ENCODE measurements around the gene STIM1.
"Not testable (repeated sequence)": the region's sequence is repeated elsewhere in the genome, so short reads cannot be mapped to it uniquely, and the experiment has no call there.

Gene STIM1

GRCh38 chr11:3885855-3886254 lies 30.4 kb downstream of the STIM1 start:
- DNase-seq (ENCODE audit: low spot score): no peak

GRCh38 chr11:3886985-3887384 lies 31.5 kb downstream of the STIM1 start:
- DNase-seq (ENCODE audit: low spot score): no peak

- no peak for DNase-seq (ENCODE audit: low spot score)
Observed at GRCh38 chr11:3888876-3889275, 33.4 kb downstream of the STIM1 start.

DNA sequence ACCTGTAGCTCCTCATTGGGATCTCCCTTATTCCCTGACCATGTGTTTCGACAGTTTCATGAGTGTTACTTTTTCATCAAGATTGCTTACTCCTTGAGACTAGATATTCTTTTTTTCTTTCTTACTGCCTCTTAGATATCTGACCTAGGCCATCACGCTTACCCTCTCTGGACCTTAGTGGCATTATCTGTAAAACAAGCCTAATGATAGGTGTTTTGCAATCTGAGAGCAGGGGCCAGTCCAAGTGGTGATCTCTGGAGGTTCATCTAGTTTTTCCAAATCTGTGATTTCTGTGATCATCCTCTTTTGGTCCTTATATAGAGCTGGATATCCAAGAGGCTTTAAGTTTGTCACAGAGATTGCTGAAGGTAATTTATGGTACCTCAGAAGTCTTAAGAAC lies 34.5 kb downstream of the STIM1 start:
- DNase-seq (ENCODE audit: low spot score): no peak

- no peak for DNase-seq (ENCODE audit: low spot score)
Observed at GRCh38 chr11:3890806-3891205, 35.3 kb downstream of the STIM1 start.

GRCh38 chr11:3891751-3892150 lies 36.3 kb downstream of the STIM1 start:
- no peak for DNase-seq (ENCODE audit: low spot score)

- no peak for DNase-seq (ENCODE audit: low spot score)
Observed at GRCh38 chr11:3892156-3892555, 36.7 kb downstream of the STIM1 start.

- no peak for DNase-seq (ENCODE audit: low spot score)
Observed at GRCh38 chr11:3893311-3893710, 37.8 kb downstream of the STIM1 start.

GRCh38 chr11:3894128-3894731 lies 38.8 kb downstream of the STIM1 start:
- no peak for DNase-seq (ENCODE audit: low spot score)

DNA sequence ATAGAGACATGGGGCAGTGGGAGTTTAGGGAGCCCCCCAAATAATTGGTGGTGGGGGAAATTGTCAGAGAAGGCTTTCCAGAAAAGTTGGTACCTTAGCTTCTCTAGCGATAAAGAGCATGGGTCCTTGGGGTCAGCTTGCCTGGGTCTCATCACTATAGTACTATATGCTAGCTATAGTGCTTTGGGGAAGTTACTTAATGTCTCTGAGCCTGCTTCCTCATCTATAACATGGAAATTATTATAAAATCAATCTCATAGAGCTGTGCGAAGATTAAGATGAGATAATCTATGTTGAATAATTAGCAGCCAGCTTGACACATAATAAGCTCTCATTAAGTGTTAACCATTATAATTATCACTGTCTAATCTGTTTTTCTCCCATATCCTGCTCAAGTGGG lies 41.2 kb downstream of the STIM1 start:
- DNase-seq (ENCODE audit: low spot score): no peak

DNA sequence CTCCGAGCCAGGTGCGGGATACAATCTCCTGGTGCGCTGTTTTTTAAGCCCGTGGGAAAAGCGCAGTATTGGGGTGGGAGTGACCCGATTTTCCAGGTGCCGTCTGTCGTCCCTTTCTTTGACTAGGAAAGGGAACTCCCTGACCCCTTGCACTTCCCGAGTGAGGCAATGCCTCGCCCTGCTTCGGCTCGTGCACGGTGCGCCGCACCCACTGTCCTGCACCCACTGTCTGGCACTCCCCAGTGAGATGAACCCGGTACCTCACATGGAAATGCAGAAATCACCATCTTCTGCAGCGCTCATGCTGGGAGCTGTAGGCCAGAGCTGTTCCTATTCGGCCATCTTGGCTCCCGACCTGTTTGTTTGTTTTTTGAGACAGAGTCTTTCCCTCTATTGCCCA lies 44.8 kb downstream of the STIM1 start:
- DNase-seq (ENCODE audit: low spot score): not testable (repeated sequence)

- no peak for DNase-seq (ENCODE audit: low spot score)
Observed at GRCh38 chr11:3901249-3902025, 46.0 kb downstream of the STIM1 start.

DNA sequence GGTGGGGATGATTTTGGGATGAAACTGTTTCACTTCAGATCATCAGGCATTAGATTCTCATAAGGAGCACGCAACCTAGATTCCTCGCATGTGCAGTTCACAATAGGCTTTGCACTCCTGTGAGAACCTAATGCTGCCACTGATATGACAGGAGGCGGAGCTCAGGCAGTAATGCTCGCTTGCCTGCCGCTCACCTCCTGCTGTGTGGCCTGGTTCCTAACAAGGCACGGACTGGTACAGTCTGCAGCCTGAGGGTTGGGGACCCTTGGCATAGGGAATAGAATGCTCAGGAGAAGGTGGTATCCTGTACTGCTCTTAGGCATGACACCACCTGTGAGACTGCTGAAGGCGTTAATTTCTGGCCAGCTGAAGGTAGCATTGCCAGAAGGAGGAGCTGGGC lies 47.0 kb downstream of the STIM1 start:
- no peak for DNase-seq (ENCODE audit: low spot score)

GRCh38 chr11:3903207-3903896 lies 47.9 kb downstream of the STIM1 start:
- no peak for DNase-seq (ENCODE audit: low spot score)

- no peak for DNase-seq (ENCODE audit: low spot score)
Observed at GRCh38 chr11:3904228-3904627, 48.8 kb downstream of the STIM1 start.

DNA sequence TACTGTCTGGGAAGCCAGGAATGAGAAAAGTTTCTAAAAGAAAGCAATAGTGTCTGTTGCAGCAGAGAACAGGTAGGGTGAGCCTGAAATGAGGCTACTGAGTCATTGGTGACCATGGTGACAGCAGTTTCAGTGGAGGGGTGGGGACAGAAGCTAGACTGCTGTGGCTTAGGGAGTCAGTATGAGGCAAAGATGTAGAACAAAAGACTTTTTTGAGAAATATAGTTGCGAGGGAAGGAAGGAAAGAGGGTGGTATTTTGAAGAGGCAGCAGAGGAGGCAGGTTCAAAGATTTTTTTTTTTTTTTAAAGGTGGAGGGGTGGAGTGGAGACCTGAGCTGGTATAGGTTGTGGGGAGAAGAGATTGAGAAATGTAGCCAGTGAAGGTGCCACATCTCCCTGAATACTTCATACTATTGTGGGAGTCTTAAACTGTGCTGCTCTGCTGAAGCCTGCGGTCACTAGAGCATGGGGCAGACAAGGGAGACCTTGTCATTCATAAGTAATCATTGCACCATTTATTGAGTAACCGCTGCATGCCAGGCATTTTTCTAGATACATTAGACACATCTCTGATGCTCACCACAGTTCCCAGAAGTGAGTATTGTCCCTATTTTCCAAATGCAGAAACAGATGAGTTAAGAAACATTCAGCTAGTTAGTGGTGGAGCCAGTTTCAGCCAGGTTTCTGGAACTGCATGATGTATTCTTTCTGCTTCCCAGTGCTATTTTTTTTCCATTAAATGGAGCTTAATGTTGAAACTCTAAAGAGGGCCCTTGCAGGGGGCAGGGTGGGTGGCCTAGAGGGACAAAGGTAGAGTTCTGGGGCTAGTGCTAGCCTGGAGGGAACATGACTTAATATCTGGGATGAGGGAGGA lies 49.9 kb downstream of the STIM1 start:
- DNase-seq (ENCODE audit: low spot score): peak; percentile 45

GRCh38 chr11:3906166-3906565 lies 50.7 kb downstream of the STIM1 start:
- DNase-seq (ENCODE audit: low spot score): no peak

DNA sequence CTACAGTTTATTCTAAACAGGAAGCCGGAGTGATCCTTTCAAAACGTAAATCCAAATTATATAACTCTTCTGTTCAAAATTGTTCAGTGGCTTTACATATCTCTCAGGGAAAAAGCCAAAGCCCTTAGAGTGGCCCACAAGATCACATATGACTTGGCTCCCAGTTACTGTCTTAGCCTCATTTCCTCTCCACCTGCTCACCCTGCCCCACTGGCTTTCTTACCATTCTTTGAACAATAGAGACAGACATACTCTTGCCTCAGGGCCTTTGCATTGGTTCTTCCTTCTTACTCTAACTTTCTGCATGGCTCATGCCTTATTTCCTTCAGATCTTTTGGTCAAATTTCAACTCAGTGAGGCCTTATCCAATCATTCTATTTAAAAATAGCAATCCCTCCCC lies 52.1 kb downstream of the STIM1 start:
- DNase-seq (ENCODE audit: low spot score): no peak

DNA sequence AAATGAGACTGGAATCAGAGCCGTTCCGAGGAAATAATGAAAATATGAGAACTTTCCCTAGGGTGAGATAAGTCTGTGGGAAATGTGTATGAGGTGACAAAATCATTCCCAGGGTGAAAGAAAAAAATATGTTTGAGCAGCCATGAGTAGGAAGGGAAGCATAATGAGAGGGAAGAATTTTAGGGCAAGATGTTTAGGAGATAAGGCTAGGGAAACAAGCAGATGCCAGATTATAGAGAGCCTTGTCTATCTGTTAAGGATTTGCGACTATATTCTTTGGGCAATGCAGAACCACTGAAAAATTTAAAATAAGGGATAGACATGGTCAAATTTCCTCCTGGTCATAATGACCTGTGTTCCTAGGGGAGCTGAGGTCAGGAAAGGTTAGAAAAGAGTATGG lies 54.4 kb downstream of the STIM1 start:
- no peak for DNase-seq (ENCODE audit: low spot score)

- DNase-seq (ENCODE audit: low spot score): no peak
Observed at GRCh38 chr11:3911908-3912505, 56.5 kb downstream of the STIM1 start.

- no peak for DNase-seq (ENCODE audit: low spot score)
Observed at GRCh38 chr11:3913921-3914320, 58.5 kb downstream of the STIM1 start.

GRCh38 chr11:3914805-3915204 lies 59.3 kb downstream of the STIM1 start:
- no peak for DNase-seq (ENCODE audit: low spot score)

All from iPS-NIHi11 (cell line).